ENCODE measurements around the gene ELMO1.

Gene ELMO1

GRCh38 chr7:37405128-37405527, 43.5 kb downstream of the ELMO1 start:
- no peak for DNase-seq

GRCh38 chr7:37399876-37400421, 48.7 kb downstream of the ELMO1 start:
- no peak for DNase-seq

- no peak for DNase-seq
Observed at GRCh38 chr7:37398403-37398802, 50.3 kb downstream of the ELMO1 start.

- no peak for DNase-seq
Observed at GRCh38 chr7:37395618-37396259, 52.9 kb downstream of the ELMO1 start.

GRCh38 chr7:37394158-37394557, 54.5 kb downstream of the ELMO1 start:
- no peak for DNase-seq

GRCh38 chr7:37393476-37393875, 55.2 kb downstream of the ELMO1 start:
- no peak for DNase-seq

- no peak for DNase-seq
Observed at GRCh38 chr7:37392673-37393017, 56.0 kb downstream of the ELMO1 start.

GRCh38 chr7:37391791-37392672, 56.6 kb downstream of the ELMO1 start:
- DNase-seq = no peak

GRCh38 chr7:37390114-37390513, 58.5 kb downstream of the ELMO1 start:
- no peak for DNase-seq

GRCh38 chr7:37388811-37389210, 59.9 kb downstream of the ELMO1 start:
- no peak for DNase-seq

- DNase-seq = no peak
Observed at GRCh38 chr7:37385787-37386186, 62.9 kb downstream of the ELMO1 start.

GRCh38 chr7:37382546-37383088, 66.0 kb downstream of the ELMO1 start:
- no peak for DNase-seq

- no peak for DNase-seq
Observed at GRCh38 chr7:37380831-37381230, 67.8 kb downstream of the ELMO1 start.

- DNase-seq = no peak
Observed at GRCh38 chr7:37379546-37380277, 69.0 kb downstream of the ELMO1 start.

GRCh38 chr7:37377231-37377630, 71.4 kb downstream of the ELMO1 start:
- DNase-seq = no peak

- no peak for DNase-seq
Observed at GRCh38 chr7:37376386-37376785, 72.3 kb downstream of the ELMO1 start.

GRCh38 chr7:37372750-37373149, 75.9 kb downstream of the ELMO1 start:
- no peak for DNase-seq

- no peak for DNase-seq
Observed at GRCh38 chr7:37371755-37372154, 76.9 kb downstream of the ELMO1 start.

GRCh38 chr7:37369906-37370305, 78.8 kb downstream of the ELMO1 start:
- DNase-seq = no peak

- DNase-seq = no peak
Observed at GRCh38 chr7:37368540-37368939, 80.1 kb downstream of the ELMO1 start.

- no peak for DNase-seq
Observed at GRCh38 chr7:37367010-37367409, 81.7 kb downstream of the ELMO1 start.

- DNase-seq = no peak
Observed at GRCh38 chr7:37366445-37366844, 82.2 kb downstream of the ELMO1 start.

- DNase-seq = no peak
Observed at GRCh38 chr7:37365405-37365804, 83.3 kb downstream of the ELMO1 start.
